HPDE6-E6E7 (cell line): ENCODE measurements around the gene FKTN.
A peak's percentile ranks its signal among the peaks of the same experiment; 100 is the strongest.

Experiments
- DNase-seq: peaks from one replicate; pipeline ENCODE4 v3.0.0; 2011; ENCODE audit warnings: missing footprints; ENCODE audit errors: extremely low spot score

FKTN gene

GRCh38 chr9:105632807-105633206 is 74.9 kb downstream of the FKTN start:
- DNase-seq, result no peak

- DNase-seq, result no peak
Measured at GRCh38 chr9:105633411-105633810, 75.5 kb downstream of the FKTN start.

DNA sequence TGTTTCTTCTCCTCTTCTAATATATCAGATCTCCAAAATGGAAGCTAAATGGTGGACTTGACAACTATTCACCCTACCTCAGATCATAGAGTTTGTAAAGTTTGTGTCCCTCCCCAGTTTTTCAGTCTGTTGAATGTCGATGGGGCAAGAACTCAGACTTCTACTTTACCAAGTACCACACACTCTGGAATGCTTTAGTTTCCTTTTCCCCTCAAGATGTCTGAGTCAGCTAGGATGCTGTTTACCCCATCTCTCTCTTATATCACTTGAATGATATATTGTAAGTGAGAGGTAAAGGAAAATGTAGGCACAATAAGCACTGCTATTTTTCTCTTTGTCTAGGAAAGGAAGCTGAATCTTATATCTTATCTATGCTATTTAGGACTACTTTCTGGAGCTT is 78.4 kb downstream of the FKTN start:
- no peak for DNase-seq

DNA sequence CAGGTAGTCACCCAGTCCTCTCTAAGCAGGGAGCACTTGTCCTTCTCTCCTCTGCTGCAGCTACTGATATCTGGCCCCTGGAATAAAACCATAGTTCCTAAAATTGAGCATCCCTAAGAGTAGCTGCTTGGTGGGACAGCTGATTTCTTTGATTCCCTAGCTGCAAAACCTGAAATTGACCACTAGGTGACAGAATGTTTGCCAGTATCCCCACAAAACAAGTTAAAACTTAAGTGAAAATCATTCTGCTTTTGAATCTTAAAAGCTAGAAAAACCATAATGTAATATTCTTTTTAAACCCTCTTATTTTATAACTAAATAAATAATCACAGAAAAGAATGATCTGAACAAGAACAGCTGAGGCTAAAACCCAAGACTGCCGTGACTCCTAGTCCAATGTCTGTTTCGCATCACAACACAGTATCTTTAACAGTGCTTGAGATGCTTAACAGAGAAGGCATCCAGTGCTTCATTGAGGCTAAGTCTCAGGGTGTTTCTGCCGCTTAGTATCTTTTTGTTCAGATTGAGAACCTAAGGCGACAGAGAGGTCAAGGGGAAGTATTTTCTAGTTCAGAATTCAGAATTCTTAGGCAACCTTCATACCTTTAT is 80.0 kb downstream of the FKTN start:
- DNase-seq, result no peak

DNA sequence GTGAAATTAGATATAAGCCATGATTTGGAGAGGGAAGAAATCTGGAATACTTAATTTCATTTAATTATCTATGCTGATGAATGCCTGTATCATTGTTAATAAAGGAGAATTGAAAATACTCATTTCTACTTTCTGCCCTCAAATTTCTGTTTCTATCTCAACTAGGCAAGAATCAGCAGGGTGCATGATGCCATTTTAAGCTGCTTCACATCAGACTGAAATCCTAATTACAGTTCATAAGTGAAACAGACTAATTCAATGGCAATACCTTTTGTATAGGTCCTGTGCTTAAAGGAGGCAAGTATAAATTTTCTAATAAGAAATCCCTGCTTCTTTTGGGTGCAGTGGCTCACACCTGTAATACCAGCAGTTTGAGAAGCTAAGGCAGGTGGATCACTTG is 82.0 kb downstream of the FKTN start:
- no peak for DNase-seq

GRCh38 chr9:105643795-105644194 is 85.9 kb downstream of the FKTN start:
- DNase-seq, result no peak

GRCh38 chr9:105646879-105647594 is 89.1 kb downstream of the FKTN start:
- no peak for DNase-seq

DNA sequence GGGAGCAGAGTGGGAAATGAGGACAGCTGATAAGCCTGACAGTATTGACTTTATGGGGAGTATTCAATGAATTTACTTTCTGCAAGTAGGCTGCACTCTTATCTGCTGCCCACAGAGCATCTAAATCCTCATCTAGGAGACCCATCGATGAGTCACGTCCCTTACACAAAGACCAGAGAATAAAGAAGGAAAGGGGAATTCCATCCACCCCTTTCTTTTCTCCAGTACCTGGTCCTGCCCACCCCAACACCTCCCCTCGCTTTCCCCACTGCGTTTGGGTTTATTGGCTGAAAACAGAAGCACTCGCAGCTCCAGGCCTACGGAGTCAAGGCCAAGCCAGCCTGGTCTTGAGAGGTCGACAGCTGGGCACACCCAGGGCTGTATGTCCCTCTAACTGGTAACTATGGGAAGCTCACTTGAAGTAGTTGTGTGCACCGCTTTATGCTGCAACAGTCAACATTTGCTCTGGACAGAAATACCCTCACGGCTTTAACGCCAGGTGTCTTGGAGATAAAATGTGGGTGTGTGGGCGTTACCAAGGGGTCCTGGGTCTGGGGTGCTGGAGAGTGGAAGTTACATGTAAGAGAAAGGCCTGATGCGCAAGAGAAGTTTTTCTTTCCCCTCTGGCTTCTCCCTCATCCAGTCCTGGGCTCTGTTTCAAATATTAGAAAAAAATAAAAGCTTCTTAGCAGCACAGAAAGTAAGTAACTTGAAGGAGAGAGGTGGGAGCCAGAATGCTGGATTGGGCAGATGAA is 89.8 kb downstream of the FKTN start:
- no peak for DNase-seq

- no peak for DNase-seq
Measured at GRCh38 chr9:105651806-105652205, 93.9 kb downstream of the FKTN start.

DNA sequence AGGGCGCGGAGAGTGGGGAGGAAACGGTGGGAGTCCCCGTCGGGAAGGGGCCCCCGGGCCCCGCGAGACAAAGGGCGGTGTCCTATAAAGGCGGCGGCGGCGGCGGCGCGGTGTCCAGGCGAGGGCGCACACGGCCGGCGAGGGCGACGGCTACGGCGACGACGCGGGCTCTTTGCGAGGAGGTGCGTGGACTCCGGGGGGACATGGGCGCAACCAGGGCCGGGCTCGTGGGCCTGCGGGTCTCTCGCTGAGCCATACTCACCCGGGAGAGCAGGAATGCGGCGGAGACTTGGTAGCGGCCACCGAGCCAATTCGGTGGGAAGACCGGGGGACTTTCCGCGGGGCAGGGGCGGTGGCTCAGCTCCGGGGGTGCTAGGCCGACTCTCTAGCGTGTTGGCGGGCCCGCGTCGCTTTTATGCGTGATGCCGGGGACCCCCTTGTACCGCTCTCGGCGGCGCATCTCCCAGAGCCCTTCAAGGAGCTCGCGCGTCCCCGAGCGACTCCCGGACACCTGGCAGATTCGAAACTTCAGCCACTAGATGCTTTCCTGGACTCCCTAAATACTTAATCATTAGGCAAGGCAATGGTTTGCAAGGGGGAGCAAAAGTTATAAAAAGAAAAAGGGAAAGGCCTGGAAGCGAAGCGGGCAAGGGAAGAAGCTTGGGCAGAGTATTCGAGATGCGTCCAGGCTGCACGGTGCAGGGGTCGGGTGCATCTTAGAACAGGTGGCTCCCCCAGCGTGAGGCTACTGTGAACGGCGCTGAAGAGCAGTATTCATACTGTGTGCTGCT is 98.4 kb downstream of the FKTN start:
- peak; percentile 15 for DNase-seq

- no peak for DNase-seq
Measured at GRCh38 chr9:105658351-105658750, 100.4 kb downstream of the FKTN start.

GRCh38 chr9:105661011-105661410 is 103.1 kb downstream of the FKTN start:
- DNase-seq, result no peak

DNA sequence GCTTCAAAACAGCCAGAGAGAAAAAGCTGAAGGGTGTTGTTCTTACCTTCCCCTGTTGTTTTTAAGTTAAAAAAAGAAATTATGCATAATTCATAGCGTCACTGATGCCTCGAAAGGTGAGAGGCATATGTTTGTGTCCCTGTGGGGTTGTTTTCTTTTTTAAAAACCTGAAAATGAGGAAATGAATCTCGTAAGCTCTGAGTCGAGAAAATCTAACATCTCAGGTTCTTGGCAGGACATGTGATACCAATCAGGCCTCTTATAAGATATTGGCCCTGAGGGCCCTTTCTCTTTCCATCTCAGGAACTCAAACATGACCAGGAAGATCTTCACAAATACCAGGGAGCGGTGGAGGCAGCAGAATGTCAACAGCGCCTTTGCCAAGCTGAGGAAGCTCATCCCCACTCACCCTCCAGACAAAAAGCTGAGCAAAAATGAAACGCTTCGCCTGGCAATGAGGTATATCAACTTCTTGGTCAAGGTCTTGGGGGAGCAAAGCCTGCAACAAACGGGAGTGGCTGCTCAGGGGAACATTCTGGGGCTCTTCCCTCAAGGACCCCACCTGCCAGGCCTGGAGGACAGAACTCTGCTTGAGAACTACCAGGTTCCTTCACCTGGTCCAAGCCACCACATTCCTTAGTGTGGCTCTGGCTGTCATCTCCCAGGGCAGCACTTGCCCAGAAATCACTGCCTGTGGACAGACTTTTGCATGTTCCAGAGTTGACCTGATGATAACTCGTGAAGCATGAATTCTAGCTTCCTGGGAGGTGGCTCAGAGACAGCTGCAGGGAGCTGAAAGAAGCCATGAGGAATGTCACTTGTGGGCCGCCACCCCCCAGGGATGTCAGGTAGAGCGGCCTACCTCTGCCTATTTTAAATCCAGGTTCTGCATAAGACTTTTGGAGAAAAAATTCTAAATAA is 104.5 kb downstream of the FKTN start, which contains the start of gene TAL2:
TSS of gene TAL2 (plus strand) at position 274 of the 921 bp plus-strand sequence. CDS start at position 314, 40 bp downstream.
- DNase-seq, result no peak

GRCh38 chr9:105663914-105664313 is 106.0 kb downstream of the FKTN start:
- no peak for DNase-seq

DNA sequence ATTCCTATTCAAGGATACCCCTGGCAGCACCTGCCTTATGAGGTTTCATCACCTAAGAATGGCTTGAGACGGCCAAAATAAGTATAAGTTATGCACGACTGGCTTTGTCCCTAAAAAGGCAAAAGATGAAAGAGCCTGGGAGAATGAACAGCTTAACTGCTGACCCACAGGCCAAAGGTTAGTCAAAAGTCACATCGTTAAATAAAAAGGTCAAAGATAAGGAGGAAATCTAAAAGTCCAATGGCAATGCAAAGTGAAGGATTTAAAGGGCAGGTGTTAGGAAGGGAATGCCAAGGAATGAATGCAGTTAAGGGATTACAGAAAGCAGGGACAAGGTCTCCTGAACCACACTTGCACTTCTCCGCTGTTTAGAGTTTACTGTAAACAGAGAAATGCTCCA is 109.9 kb downstream of the FKTN start:
- DNase-seq, result no peak

- no peak for DNase-seq
Measured at GRCh38 chr9:105670315-105670714, 112.4 kb downstream of the FKTN start.

DNA sequence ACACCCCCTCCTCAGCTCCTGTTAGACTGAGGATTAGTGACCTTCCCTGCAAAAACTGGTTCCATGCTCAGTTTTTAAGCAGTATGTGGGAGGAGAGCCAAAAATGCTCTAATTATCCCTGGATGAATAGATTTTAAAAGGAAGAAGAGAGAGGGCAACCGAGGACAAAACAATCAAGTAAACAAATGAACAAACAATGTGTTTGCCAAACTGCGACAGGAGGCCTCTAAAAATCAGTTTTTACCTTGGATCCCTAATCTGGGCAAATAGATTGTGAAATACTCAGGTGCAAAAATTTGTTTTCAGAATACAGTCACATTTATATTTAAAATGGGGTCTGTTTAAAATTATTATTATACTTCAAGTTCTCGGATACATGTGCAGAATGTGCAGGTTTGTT is 112.8 kb downstream of the FKTN start:
- no peak for DNase-seq

DNA sequence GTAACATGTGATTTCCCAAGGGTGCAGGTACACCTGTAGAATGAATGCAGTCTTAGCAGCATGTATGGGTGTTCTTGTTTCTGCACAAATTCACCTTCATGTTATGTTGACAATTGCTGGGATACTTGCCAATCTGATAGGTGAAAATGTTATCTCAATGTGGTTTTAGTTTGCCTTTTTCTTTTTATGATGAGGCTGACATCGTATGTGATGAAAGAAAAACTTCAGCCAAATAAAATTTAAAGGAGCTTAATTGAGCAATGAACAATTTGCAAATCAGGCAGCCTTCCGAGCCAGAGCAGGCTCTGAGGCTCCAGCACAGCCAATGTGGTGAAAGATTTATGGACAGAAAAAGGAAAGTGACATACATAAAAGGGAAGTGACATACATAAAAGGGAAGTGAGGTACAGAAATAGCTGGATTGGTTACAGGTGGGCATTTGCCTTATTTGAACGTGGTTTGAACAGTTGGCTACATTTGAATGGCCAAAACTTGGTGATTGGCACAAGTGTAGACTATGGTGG is 114.8 kb downstream of the FKTN start:
- no peak for DNase-seq

DNA sequence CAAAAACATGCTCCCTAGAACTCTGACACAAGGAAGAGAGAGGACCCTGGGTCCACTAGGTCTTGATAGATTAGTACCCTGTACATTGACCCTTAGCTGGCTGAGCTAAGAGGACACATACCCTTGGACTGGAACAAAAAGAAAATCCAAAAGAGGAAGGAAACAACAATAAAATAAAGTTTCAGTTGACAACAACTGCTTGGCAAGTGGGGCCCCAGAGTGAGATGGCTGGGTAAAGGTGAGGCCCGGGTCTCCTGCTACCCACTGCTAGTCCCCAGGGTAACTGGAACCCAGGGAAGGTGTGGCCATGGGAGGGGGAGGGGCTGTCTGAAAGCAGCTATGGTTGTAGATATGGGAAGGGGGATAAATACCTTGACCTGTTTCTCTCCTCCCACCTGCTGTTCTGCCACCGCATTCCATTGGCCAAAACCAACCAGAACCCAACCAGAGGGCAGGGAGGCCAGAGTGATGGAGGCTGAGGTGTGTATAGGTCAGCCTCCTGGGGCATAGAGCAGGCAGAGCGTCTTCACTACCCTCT is 116.0 kb downstream of the FKTN start:
- DNase-seq, result no peak

DNA sequence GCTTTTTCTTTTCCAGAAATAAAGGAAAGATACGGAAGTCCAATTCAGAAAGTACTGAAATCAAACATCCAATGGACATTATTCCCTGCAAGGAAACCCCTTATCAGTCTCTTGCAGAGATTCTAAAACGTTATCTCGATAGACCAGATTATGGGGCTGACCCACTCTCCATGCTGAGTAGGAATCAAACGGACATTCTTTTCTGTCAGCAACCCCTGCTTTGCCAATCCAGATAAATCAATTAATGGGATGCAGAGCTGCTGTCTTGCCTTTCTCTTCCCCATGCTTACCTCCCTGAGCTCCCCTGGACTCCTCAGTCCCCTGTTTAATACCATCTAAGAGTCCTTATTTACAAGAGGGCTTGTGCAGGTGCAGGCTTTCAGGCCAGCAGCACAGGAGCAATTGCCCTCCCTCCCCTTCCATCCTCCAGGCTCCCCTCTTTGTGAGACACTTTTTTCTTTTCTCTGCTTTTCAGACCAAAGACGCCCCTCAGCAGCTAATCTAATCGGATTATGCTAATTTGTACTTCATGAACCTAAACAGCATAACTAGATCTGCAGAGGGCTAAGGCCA is 118.5 kb downstream of the FKTN start:
- no peak for DNase-seq
